IMR-90 (cell line): ENCODE results near the gene NKIRAS1. TPM values are rescaled to one million over a fixed set of nuclear protein-coding genes. Genes with fewer than 3 reads are reported as not detected.

ENCODE experiments used
- ATAC-seq: fragments of 200-7000 bp; cut with Tn5 transposase; 2 replicates; pipeline ENCODE4 v1.9.1; 2020; ENCODE audit warnings: low read depth, mild to moderate bottlenecking, moderate library complexity
- BruUV-seq: library from RNA; stranded (reverse); fragments of 400-500 nt; replicated peaks from 2 replicates; lab custom pipeline; 2021; lab: Mats Ljungman, UMichigan
- CTCF ChIA-PET: fragments of 300-600 bp; formaldehyde crosslinking; extraction: SDS; loops from one replicate; lab custom pipeline; 2021; ENCODE audit warnings: antibody characterized with exemption; lab: Yijun Ruan, JAX
- POLR2A ChIA-PET: fragments of 300-600 bp; sonication (Branson Sonifier 250); formaldehyde crosslinking; loops from one replicate; lab custom pipeline; 2022; ENCODE audit warnings: antibody characterized with exemption; ENCODE audit not compliant: unreplicated experiment; lab: Charles Lee
- DNase-seq: peaks from one replicate; pipeline ENCODE4 v3.0.0; 2013
- H2AFZ ChIP-seq: replicated peaks from 2 replicates; pipeline ENCODE3; 2013; ENCODE audit warnings: low read length, mild to moderate bottlenecking; ENCODE audit not compliant: poor library complexity
- H2AK5ac ChIP-seq: 2 replicates; pipeline ENCODE4 v1.6.1; 2013; ENCODE audit warnings: low read depth, low read length, inconsistent platforms
- H2AK9ac ChIP-seq: replicated peaks from 2 replicates; pipeline ENCODE3; 2013; ENCODE audit warnings: mild to moderate bottlenecking, low read depth, low read length, moderate library complexity; ENCODE audit not compliant: poor library complexity
- H2BK120ac ChIP-seq: 2 replicates; pipeline ENCODE4 v1.6.1; 2013; ENCODE audit warnings: low read depth, low read length, inconsistent platforms
- H2BK15ac ChIP-seq: 3 replicates; pipeline ENCODE4 v1.6.1; 2013; ENCODE audit warnings: low read depth, low read length, inconsistent platforms
- H2BK20ac ChIP-seq: 2 replicates; pipeline ENCODE4 v1.6.1; 2013; ENCODE audit warnings: low read depth, mild to moderate bottlenecking, inconsistent platforms, low read length, moderate library complexity
- H2BK5ac ChIP-seq: 2 replicates; pipeline ENCODE4 v1.6.1; 2013; ENCODE audit warnings: mild to moderate bottlenecking, low read depth, low read length, inconsistent platforms; ENCODE audit not compliant: poor library complexity, severe bottlenecking
- H3K14ac ChIP-seq: replicated peaks from 2 replicates; pipeline ENCODE4 v1.6.1; 2013; ENCODE audit warnings: low read depth, low read length, inconsistent platforms
- H3K18ac ChIP-seq: 2 replicates; pipeline ENCODE4 v1.6.1; 2013; ENCODE audit warnings: low read depth, low read length, control low read depth
- H3K23ac ChIP-seq: 2 replicates; pipeline ENCODE4 v1.6.1; 2013; ENCODE audit warnings: low read depth, low read length, inconsistent platforms
- H3K27ac ChIP-seq: 2 replicates; pipeline ENCODE4 v1.5.1; 2013; ENCODE audit warnings: mild to moderate bottlenecking, control low read depth, low read length; ENCODE audit not compliant: insufficient read depth
- H3K27me3 ChIP-seq: 2 replicates; pipeline ENCODE4 v1.6.1; 2013; ENCODE audit warnings: low read length; ENCODE audit not compliant: control insufficient read depth, insufficient read depth
- H3K36me3 ChIP-seq: 2 replicates; pipeline ENCODE4 v1.6.1; 2013; ENCODE audit warnings: low read length, mixed read lengths; ENCODE audit not compliant: control insufficient read depth, insufficient read depth
- H3K4ac ChIP-seq: 2 replicates; pipeline ENCODE4 v1.6.1; 2013; ENCODE audit warnings: low read depth, low read length, inconsistent platforms
- H3K4me1 ChIP-seq: 2 replicates; pipeline ENCODE4 v1.6.1; 2013; ENCODE audit warnings: low read length, mixed read lengths; ENCODE audit not compliant: control insufficient read depth, insufficient read depth
- H3K4me2 ChIP-seq: 2 replicates; pipeline ENCODE4 v1.6.1; 2013; ENCODE audit warnings: low read depth, mild to moderate bottlenecking, control low read depth, low read length, moderate library complexity
- H3K4me3 ChIP-seq: 2 replicates; pipeline ENCODE4 v1.5.1; 2013; ENCODE audit warnings: low read depth, mild to moderate bottlenecking, control low read depth, low read length, moderate library complexity; ENCODE audit not compliant: insufficient read depth
- H3K56ac ChIP-seq: 2 replicates; pipeline ENCODE4 v1.6.1; 2013; ENCODE audit warnings: low read length, inconsistent platforms; ENCODE audit not compliant: insufficient read depth; ENCODE audit errors: extremely low read depth
- H3K79me1 ChIP-seq, 2 experiments: 2 replicates each; pipeline ENCODE4 v1.6.1; 2013; ENCODE audit warnings: low read length in 2 of 2, inconsistent platforms in 1 of 2, low read depth in 1 of 2
- H3K9ac ChIP-seq: 2 replicates; pipeline ENCODE4 v1.6.1; 2013; ENCODE audit warnings: low read depth, low read length, control low read depth
- H3K9me1 ChIP-seq: 2 replicates; pipeline ENCODE4 v1.6.1; 2013; ENCODE audit warnings: low read length, inconsistent platforms; ENCODE audit not compliant: insufficient read depth
- H3K9me3 ChIP-seq: 2 replicates; pipeline ENCODE4 v1.6.1; 2013; ENCODE audit warnings: low read length; ENCODE audit not compliant: control insufficient read depth, insufficient read depth
- H4K20me1 ChIP-seq: 2 replicates; pipeline ENCODE4 v1.6.1; 2013; ENCODE audit warnings: low read length, inconsistent platforms; ENCODE audit not compliant: insufficient read depth
- H4K5ac ChIP-seq: 2 replicates; pipeline ENCODE4 v1.6.1; 2013; ENCODE audit warnings: mild to moderate bottlenecking, low read depth, low read length, control low read depth
- H4K8ac ChIP-seq, 2 experiments: 2 replicates each; pipeline ENCODE4 v1.6.1; 2013; ENCODE audit warnings: low read depth in 2 of 2, low read length in 2 of 2, control low read depth in 1 of 2, inconsistent platforms in 1 of 2
- H4K91ac ChIP-seq: 2 replicates; pipeline ENCODE4 v1.6.1; 2013; ENCODE audit warnings: low read depth, low read length, inconsistent platforms; ENCODE audit not compliant: insufficient read depth
- CEBPB ChIP-seq: IDR thresholded peaks from 2 replicates; pipeline ENCODE4 v1.6.1; 2012; ENCODE audit warnings: low read depth, low read length, improper control_type of control experiment
- CHD1 ChIP-seq: IDR thresholded peaks from 2 replicates; pipeline ENCODE4 v1.6.1; 2012; ENCODE audit warnings: low read depth, low read length, improper control_type of control experiment
- ELK1 ChIP-seq: fragments of 150-350 bp; IDR thresholded peaks from 2 replicates; pipeline ENCODE4 v1.6.1; 2016; ENCODE audit warnings: low read depth, mild to moderate bottlenecking, low read length, moderate library complexity, borderline replicate concordance
- FOS ChIP-seq: fragments of 150-350 bp; IDR thresholded peaks from 2 replicates; pipeline ENCODE4 v1.6.1; 2016; ENCODE audit warnings: low read depth, low read length
- MAFK ChIP-seq: IDR thresholded peaks from 2 replicates; pipeline ENCODE4 v1.6.1; 2012; ENCODE audit warnings: low read depth, low read length, improper control_type of control experiment
- MXI1 ChIP-seq: IDR thresholded peaks from 2 replicates; pipeline ENCODE4 v1.6.1; 2012; ENCODE audit warnings: low read depth, mild to moderate bottlenecking, low read length, moderate library complexity, borderline replicate concordance
- NFE2L2 ChIP-seq: fragments of 150-350 bp; IDR thresholded peaks from 2 replicates; pipeline ENCODE4 v1.6.1; 2016; ENCODE audit warnings: low read depth, mild to moderate bottlenecking, low read length
- RAD21 ChIP-seq: IDR thresholded peaks from 2 replicates; pipeline ENCODE4 v1.6.1; 2012; ENCODE audit warnings: low read length, improper control_type of control experiment
- RFX5 ChIP-seq: IDR thresholded peaks from 2 replicates; pipeline ENCODE4 v1.8.0; 2012; ENCODE audit warnings: low read depth, mild to moderate bottlenecking, low read length, moderate library complexity
- SMC3 ChIP-seq: fragments of 150-350 bp; IDR thresholded peaks from 2 replicates; pipeline ENCODE4 v1.6.1; 2016; ENCODE audit warnings: low read depth, mild to moderate bottlenecking, antibody characterized with exemption, low read length, moderate library complexity
- USF2 ChIP-seq: fragments of 150-350 bp; IDR thresholded peaks from 2 replicates; pipeline ENCODE4 v1.6.1; 2017; ENCODE audit warnings: mild to moderate bottlenecking, antibody characterized with exemption, low read length, low read depth
- WGBS, 2 experiments: methylation state at CpG; one replicate each; pipeline versions ENCODE4 v1.1.5 to v1.1.7; 2013; ENCODE audit warnings: missing lambda C conversion rate in 2 of 2; ENCODE audit not compliant: insufficient read length in 1 of 2; ENCODE audit errors: extremely low coverage in 2 of 2; 5-methylcytosine and 5-hydroxymethylcytosine counted together
- dilution Hi-C: fragments of 300-500 bp; cut with HindIII; formaldehyde crosslinking; loops from one replicate; pipeline ENCODE4 v1.14.3; 2018; ENCODE audit warnings: low sequenced_read_pairs; ENCODE audit not compliant: unreplicated experiment
- in situ Hi-C: fragments of 300-500 bp; cut with MboI; formaldehyde crosslinking; loops from 3 replicates; pipeline ENCODE4 v1.14.3; 2019; ENCODE audit warnings: low sequenced_read_pairs, inconsistent platforms, mixed read lengths
- intact Hi-C: fragments of 100-400 bp; cut with micrococcal nuclease; formaldehyde crosslinking; loops from 2 replicates; pipeline ENCODE4 v1.10.0; 2022
- polyA plus RNA-seq, 3 experiments: library from polyadenylated mRNA; depleted of rRNA; stranded (reverse); fragments of >200 nt; gene quantifications; 2 replicates each; pipeline ENCODE4 v1.2.3, GENCODE V29; 2012; ENCODE audit warnings: low replicate concordance in 1 of 3
- total RNA-seq: library from RNA; depleted of rRNA; stranded (reverse); fragments of >200 nt; gene quantifications from 2 replicates; pipeline ENCODE4 v1.2.3, GENCODE V29; 2012
- TF ChIP-seq, protein P1 (sequence below): conservative IDR thresholded peaks from 2 replicates; pipeline ENCODE4 v1.5.1; 2012; ENCODE audit warnings: mild to moderate bottlenecking, low read depth, low read length, improper control_type of control experiment

The NKIRAS1 gene
- total and polyA plus RNA-seq, 2 of the 4 experiments (the other 2 are of a cell fraction): 6.1 to 6.8 TPM

- Histone ChIP-seq H3K4me3 (no peak overlapping the region), H3K36me3 (peaks cover 9% of the 10 kb centered on the region; the same call in 1 of the 2 replicates), H3K27ac (no peak overlapping the region), H4K91ac (no peak overlapping the region), H3K18ac (no peak overlapping the region), H3K27me3 (no peaks in the 10 kb centered on the region), H2AK9ac (no peak overlapping the region), H2BK20ac (no peak overlapping the region), H2BK5ac (no peak overlapping the region), H3K23ac (no peak overlapping the region), H3K9me3 (no peaks in the 10 kb centered on the region), H3K9me1 (no peaks in the 10 kb centered on the region), H2BK15ac (no peak overlapping the region), H3K4ac (no peak overlapping the region), H3K4me1 (peaks cover 1% of the 10 kb centered on the region), H4K8ac (no peak overlapping the region), H3K79me1 (peaks cover 23 to 53% of the 10 kb centered on the region in 2 experiments), H2BK120ac (no peak overlapping the region), H3K9ac (no peak overlapping the region), H2AK5ac (no peak overlapping the region), H4K5ac (no peak overlapping the region), H3K14ac (no peak overlapping the region), H4K20me1 (peaks cover 11% of the 10 kb centered on the region), H3K4me2 (no peak overlapping the region), H3K56ac (no peak overlapping the region), H2AFZ (no peak overlapping the region)
- intact Hi-C loops (no loop called here), in situ Hi-C loops (loop anchor here (25.0 kb wide), 2 partner anchors 355 to 805 kb away; no protein-coding TSS in a partner anchor), dilution Hi-C loops (no loop called here)
- DNase-seq (no peak), ATAC-seq (no peak)
- 97% methylated on average over 7 of the region's 28 CpGs; no CpG with 5 or more reads in 1 of the 2 experiments for WGBS, 2 experiments
- CTCF ChIA-PET: no interaction called here
- TF ChIP-seq USF2: no peak
- TF ChIP-seq, protein P1, sequence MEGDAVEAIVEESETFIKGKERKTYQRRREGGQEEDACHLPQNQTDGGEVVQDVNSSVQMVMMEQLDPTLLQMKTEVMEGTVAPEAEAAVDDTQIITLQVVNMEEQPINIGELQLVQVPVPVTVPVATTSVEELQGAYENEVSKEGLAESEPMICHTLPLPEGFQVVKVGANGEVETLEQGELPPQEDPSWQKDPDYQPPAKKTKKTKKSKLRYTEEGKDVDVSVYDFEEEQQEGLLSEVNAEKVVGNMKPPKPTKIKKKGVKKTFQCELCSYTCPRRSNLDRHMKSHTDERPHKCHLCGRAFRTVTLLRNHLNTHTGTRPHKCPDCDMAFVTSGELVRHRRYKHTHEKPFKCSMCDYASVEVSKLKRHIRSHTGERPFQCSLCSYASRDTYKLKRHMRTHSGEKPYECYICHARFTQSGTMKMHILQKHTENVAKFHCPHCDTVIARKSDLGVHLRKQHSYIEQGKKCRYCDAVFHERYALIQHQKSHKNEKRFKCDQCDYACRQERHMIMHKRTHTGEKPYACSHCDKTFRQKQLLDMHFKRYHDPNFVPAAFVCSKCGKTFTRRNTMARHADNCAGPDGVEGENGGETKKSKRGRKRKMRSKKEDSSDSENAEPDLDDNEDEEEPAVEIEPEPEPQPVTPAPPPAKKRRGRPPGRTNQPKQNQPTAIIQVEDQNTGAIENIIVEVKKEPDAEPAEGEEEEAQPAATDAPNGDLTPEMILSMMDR: no peak
- TF ChIP-seq SMC3: no peak
- TF ChIP-seq ELK1: no peak
- no peak for TF ChIP-seq CEBPB
- TF ChIP-seq RFX5: no peak
- no peak for TF ChIP-seq MAFK
- TF ChIP-seq RAD21: no peak
- no peak for TF ChIP-seq MXI1
- no peak for TF ChIP-seq CHD1
- no peak for TF ChIP-seq NFE2L2
- TF ChIP-seq FOS: no peak
- POLR2A ChIA-PET: no interaction called here
- BruUV-seq: no TSS peak
Measured at GRCh38 chr3:23882487-23882918, 34.3 kb downstream of the NKIRAS1 start.
